Body of pancreas (tissue), 4 donors: ENCODE results near the gene MYO1E. TPM values are rescaled to one million over a fixed set of nuclear protein-coding genes. Genes with fewer than 3 reads are reported as not detected.
"Not testable (repeated sequence)": the region's sequence is repeated elsewhere in the genome, so short reads cannot be mapped to it uniquely, and the experiment has no call there.

Experiments used
- ATAC-seq: fragments of 150-250 bp; one replicate; pipeline ENCODE4 v1.9.1; 2016
- DNase-seq, 4 donors: peaks; one replicate each; pipeline ENCODE4 v3.0.0-alpha.2; 2019
- H3K27ac ChIP-seq, 4 donors: fragments of 200-600 bp; sonication (generic); 1 replicate in 3 of 4; 2 replicates in 1 of 4; pipeline versions ENCODE4 v1.5.1 to v1.6.1; 2016 to 2019; ENCODE audit warnings: mild to moderate bottlenecking in 1 of 4, mixed read lengths in 1 of 4, moderate library complexity in 1 of 4
- H3K27me3 ChIP-seq, 2 donors: fragments of 200-600 bp; sonication (generic); one replicate each; pipeline ENCODE4 v1.6.0; 2016; ENCODE audit warnings: mild to moderate bottlenecking in 1 of 2
- H3K36me3 ChIP-seq, 2 donors: fragments of 200-600 bp; sonication (generic); replicated peaks in 1 of 2; 2 replicates each; pipeline ENCODE4 v1.5.1; 2016; ENCODE audit warnings: low read depth in 2 of 2; ENCODE audit not compliant: insufficient read depth in 1 of 2
- H3K4me1 ChIP-seq: fragments of 200-600 bp; sonication (generic); one replicate; pipeline ENCODE4 v1.6.0; 2016
- H3K4me3 ChIP-seq, 2 donors: fragments of 200-600 bp; sonication (generic); 1 replicate in 1 of 2; 2 replicates in 1 of 2; pipeline ENCODE4 v1.5.1; 2016 to 2019
- H3K9me3 ChIP-seq, 3 donors: fragments of 200-600 bp; sonication (generic); 1 replicate in 2 of 3; 2 replicates in 1 of 3; pipeline ENCODE4 v1.5.1; 2016
- CTCF ChIP-seq, 7 experiments: fragments of 450-650 bp in 4 of 7; fragments of 200-600 bp in 3 of 7; sonication (generic) in 3 of 7; IDR thresholded peaks; one replicate each; pipeline ENCODE4 v1.5.1; 2016 to 2019; ENCODE audit warnings: antibody characterized with exemption in 7 of 7
- POLR2A ChIP-seq, 3 donors: fragments of 450-650 bp; IDR thresholded peaks; one replicate each; pipeline ENCODE4 v1.6.1; 2016; ENCODE audit warnings: antibody characterized with exemption in 3 of 3, mild to moderate bottlenecking in 2 of 3
- WGBS, 2 donors: methylation state at CpG; one replicate each; pipeline ENCODE4 v1.1.5; 2017; 5-methylcytosine and 5-hydroxymethylcytosine counted together
- intact Hi-C: fragments of 100-400 bp; cut with DNase I; formaldehyde crosslinking; loops from one replicate; pipeline ENCODE4 v1.15.1; 2023
- total RNA-seq, 2 donors: library from RNA; depleted of rRNA; stranded (reverse); fragments of >200 nt; gene quantifications; one replicate each; pipeline ENCODE4 v1.1.0, GENCODE V29; 2016

The MYO1E gene
- total RNA-seq, 2 donors from 2014 or later = 14.0 to 48.5 TPM

- Histone ChIP-seq H3K36me3 (peaks cover 0 to 11% of the 10 kb centered on the region in 2 donors), H3K4me1 (no peaks in the 10 kb centered on the region), H3K4me3 (no peak overlapping the region), H3K9me3 (no peaks in the 10 kb centered on the region), H3K27ac (no peak overlapping the region), H3K27me3 (no peaks in the 10 kb centered on the region)
- WGBS, 2 donors = 90 to 95% methylated on average over 3 of the region's 3 CpGs
- TF ChIP-seq CTCF (IDR thresholded peaks at IDR 0.05) = no peak
- no peak for TF ChIP-seq POLR2A (IDR thresholded peaks at IDR 0.05)
- ATAC-seq = no peak
- intact Hi-C loops = no loop called here
- no peak for DNase-seq
Observed at GRCh38 chr15:59131969-59132562, 240.6 kb downstream of the MYO1E start.

- Histone ChIP-seq H3K27ac (no peak overlapping the region), H3K27me3 (no peaks in the 10 kb centered on the region), H3K4me1 (no peaks in the 10 kb centered on the region), H3K9me3 (no peaks in the 10 kb centered on the region), H3K36me3 (peaks cover 0 to 6% of the 10 kb centered on the region in 2 donors), H3K4me3 (no peak overlapping the region)
- ATAC-seq (no peak), DNase-seq (no peak)
- intact Hi-C loops = no loop called here
- TF ChIP-seq CTCF (IDR thresholded peaks at IDR 0.05) (no peak), POLR2A (IDR thresholded peaks at IDR 0.05) (no peak)
- WGBS, 2 donors = 95 to 96% methylated on average over 16 of the region's 16 CpGs
Observed at GRCh38 chr15:59131456-59131855, 241.2 kb downstream of the MYO1E start.

- H3K4me1 ChIP-seq, ATAC-seq, DNase-seq, intact Hi-C loops, H3K4me3 ChIP-seq, H3K27ac ChIP-seq, H3K27me3 ChIP-seq, H3K36me3 ChIP-seq, H3K9me3 ChIP-seq: not testable (repeated sequence)
- 86 to 100% methylated on average over 1 of the region's 1 CpG for WGBS, 2 donors
Observed at GRCh38 chr15:59127255-59127654, 245.4 kb downstream of the MYO1E start.

- WGBS, 2 donors = 100% methylated on average over 4 of the region's 4 CpGs
- H3K27me3 ChIP-seq, intact Hi-C loops: not testable (repeated sequence)
Observed at GRCh38 chr15:59125683-59126082, 247.0 kb downstream of the MYO1E start.

GRCh38 chr15:59124261-59124660 lies 248.4 kb downstream of the MYO1E start:
- no peak for DNase-seq
- Histone ChIP-seq H3K27me3 (no peaks in the 10 kb centered on the region), H3K9me3 (no peaks in the 10 kb centered on the region), H3K27ac (no peak overlapping the region), H3K4me1 (no peaks in the 10 kb centered on the region), H3K4me3 (no peak overlapping the region), H3K36me3 (no peaks in the 10 kb centered on the region)
- TF ChIP-seq CTCF (IDR thresholded peaks at IDR 0.05) (no peak), POLR2A (IDR thresholded peaks at IDR 0.05) (no peak)
- intact Hi-C loops = no loop called here
- WGBS, 2 donors = 91 to 100% methylated on average over 2 of the region's 2 CpGs
- ATAC-seq = no peak

More at GRCh38 chr15:59125683-59126082, 247.0 kb downstream of the MYO1E start:
- H3K36me3 ChIP-seq, H3K4me1 ChIP-seq, ATAC-seq, H3K4me3 ChIP-seq, H3K9me3 ChIP-seq, DNase-seq, H3K27ac ChIP-seq: not testable (repeated sequence)

GRCh38 chr15:59120937-59121336 lies 251.7 kb downstream of the MYO1E start:
- 80 to 92% methylated on average over 5 of the region's 5 CpGs for WGBS, 2 donors
- intact Hi-C loops = no loop called here

More at GRCh38 chr15:59120937-59121336, 251.7 kb downstream of the MYO1E start:
- Histone ChIP-seq H3K4me1 (no peaks in the 10 kb centered on the region), H3K4me3 (no peak overlapping the region), H3K9me3 (no peaks in the 10 kb centered on the region), H3K27me3 (no peaks in the 10 kb centered on the region), H3K27ac (no peak overlapping the region), H3K36me3 (no peaks in the 10 kb centered on the region)
- TF ChIP-seq POLR2A (IDR thresholded peaks at IDR 0.05) (no peak), CTCF (IDR thresholded peaks at IDR 0.05) (no peak)
- DNase-seq (no peak), ATAC-seq (no peak)
